Kidney tubule cell (primary cell): Measurements from ENCODE around the gene RBMS1.

Source experiments
- DNase-seq: peaks from one replicate; pipeline ENCODE4 v3.0.0-alpha.2; 2018; ENCODE audit warnings: low spot score

Gene RBMS1

GRCh38 chr2:160277151-160277550 lies 216.5 kb downstream of the RBMS1 start:
- no peak for DNase-seq

- peak; percentile 68 for DNase-seq
Observed at GRCh38 chr2:160275656-160276055, 218.0 kb downstream of the RBMS1 start.

- DNase-seq, result no peak
Observed at GRCh38 chr2:160271171-160272086, 222.2 kb downstream of the RBMS1 start.

GRCh38 chr2:160270571-160271113 lies 223.0 kb downstream of the RBMS1 start:
- no peak for DNase-seq

- peak; percentile 98 for DNase-seq
Observed at GRCh38 chr2:160269803-160270570, 223.6 kb downstream of the RBMS1 start.

- peak; percentile 88 for DNase-seq
Observed at GRCh38 chr2:160269365-160269764, 224.2 kb downstream of the RBMS1 start.

GRCh38 chr2:160268151-160268781 lies 225.3 kb downstream of the RBMS1 start:
- no peak for DNase-seq

GRCh38 chr2:160267692-160268091 lies 225.9 kb downstream of the RBMS1 start:
- DNase-seq, result no peak

GRCh38 chr2:160267022-160267421 lies 226.6 kb downstream of the RBMS1 start:
- DNase-seq, result no peak

GRCh38 chr2:160266037-160266551 lies 227.5 kb downstream of the RBMS1 start:
- DNase-seq, result no peak

- peak; percentile 26 for DNase-seq
Observed at GRCh38 chr2:160264308-160264707, 229.3 kb downstream of the RBMS1 start.

- DNase-seq, result no peak
Observed at GRCh38 chr2:160261732-160262131, 231.9 kb downstream of the RBMS1 start.

GRCh38 chr2:160258492-160258805 lies 235.2 kb downstream of the RBMS1 start:
- no peak for DNase-seq

- no peak for DNase-seq
Observed at GRCh38 chr2:160257743-160258491, 235.7 kb downstream of the RBMS1 start.

- peak; percentile 85 for DNase-seq
Observed at GRCh38 chr2:160257041-160257742, 236.4 kb downstream of the RBMS1 start.

GRCh38 chr2:160256507-160256906 lies 237.1 kb downstream of the RBMS1 start:
- DNase-seq, result peak; percentile 66

- DNase-seq, result no peak
Observed at GRCh38 chr2:160255408-160255807, 238.2 kb downstream of the RBMS1 start.

- DNase-seq, result no peak
Observed at GRCh38 chr2:160254189-160254762, 239.3 kb downstream of the RBMS1 start.

- DNase-seq, result peak; percentile 89
Observed at GRCh38 chr2:160253440-160254188, 240.0 kb downstream of the RBMS1 start.

GRCh38 chr2:160252900-160253299 lies 240.7 kb downstream of the RBMS1 start:
- DNase-seq, result no peak
